B cell (primary cell): ENCODE measurements around the gene CENPX. TPM values are rescaled to one million over a fixed set of nuclear protein-coding genes. Genes with fewer than 3 reads are reported as not detected.

Source experiments
- ATAC-seq: fragments of 200-7000 bp; cut with Tn5 transposase; one replicate; pipeline ENCODE4 v1.10.0; 2021; ENCODE audit warnings: low read depth, mild to moderate bottlenecking, moderate number of reproducible peaks, moderate library complexity
- CTCF ChIA-PET: fragments of 350-600 bp; sonication (Branson Sonifier 250); formaldehyde crosslinking; loops from one replicate; lab custom pipeline; 2021; ENCODE audit warnings: antibody characterized with exemption, inconsistent platforms; lab: Charles Lee
- POLR2A ChIA-PET: fragments of 350-600 bp; sonication (Branson Sonifier 250); formaldehyde crosslinking; loops from one replicate; lab custom pipeline; 2021; ENCODE audit warnings: antibody characterized with exemption; lab: Charles Lee
- DNase-seq: peaks from one replicate; pipeline ENCODE4 v3.0.0; 2013
- H2AFZ ChIP-seq: 2 replicates; pipeline ENCODE4 v1.6.1; 2012; ENCODE audit warnings: mild to moderate bottlenecking, low read depth, low read length; ENCODE audit not compliant: insufficient read depth, poor library complexity, severe bottlenecking
- H3K27ac ChIP-seq, 2 donors: 1 replicate in 1 of 2; 2 replicates in 1 of 2; pipeline ENCODE4 v1.5.1; 2012 to 2013; ENCODE audit warnings: low read length in 2 of 2, mild to moderate bottlenecking in 2 of 2, moderate library complexity in 1 of 2
- H3K27me3 ChIP-seq, 4 experiments: fragments of 200-600 bp in 1 of 4; sonication (generic) in 1 of 4; replicated peaks in 1 of 4; 1 replicate in 2 of 4; 2 replicates in 2 of 4; pipeline versions ENCODE4 v1.6.1 to v1.7.0; 2013 to 2016; ENCODE audit warnings: low read length in 3 of 4, mild to moderate bottlenecking in 2 of 4, mixed read lengths in 1 of 4, moderate library complexity in 1 of 4; ENCODE audit not compliant: insufficient read depth in 4 of 4, control insufficient read depth in 3 of 4; ENCODE audit errors: control extremely low read depth in 1 of 4
- H3K36me3 ChIP-seq, 2 experiments: replicated peaks in 1 of 2; 1 replicate in 1 of 2; 2 replicates in 1 of 2; pipeline versions ENCODE4 v1.6.1 to v1.7.1; 2013; ENCODE audit warnings: low read length in 1 of 2; ENCODE audit not compliant: insufficient read depth in 2 of 2, control insufficient read depth in 1 of 2; ENCODE audit errors: control extremely low read depth in 1 of 2, extremely low read depth in 1 of 2
- H3K4me1 ChIP-seq, 2 donors: fragments of 200-600 bp in 1 of 2; sonication (generic) in 1 of 2; 1 replicate in 1 of 2; 2 replicates in 1 of 2; pipeline versions ENCODE4 v1.5.1 to v1.6.1; 2013 to 2017; ENCODE audit warnings: low read length in 2 of 2; ENCODE audit not compliant: control insufficient read depth in 2 of 2, insufficient read depth in 2 of 2
- H3K4me2 ChIP-seq: replicated peaks from 2 replicates; pipeline ENCODE3; 2012; ENCODE audit warnings: mild to moderate bottlenecking, low read depth, low read length; ENCODE audit not compliant: poor library complexity, severe bottlenecking
- H3K4me3 ChIP-seq, 5 experiments: fragments of 200-600 bp in 1 of 5; sonication (generic) in 1 of 5; 1 replicate in 3 of 5; 2 replicates in 2 of 5; pipeline versions ENCODE4 v1.5.1 to v1.7.0; 2011 to 2016; ENCODE audit warnings: low read length in 4 of 5, mild to moderate bottlenecking in 4 of 5, low read depth in 2 of 5, control low read depth in 1 of 5, moderate library complexity in 1 of 5; ENCODE audit not compliant: insufficient read depth in 1 of 5; ENCODE audit errors: control extremely low read depth in 1 of 5, extremely low read depth in 1 of 5
- H3K79me2 ChIP-seq: fragments of 200-600 bp; sonication (generic); one replicate; pipeline ENCODE4 v1.6.0; 2016; ENCODE audit warnings: low read length; ENCODE audit not compliant: control insufficient read depth, insufficient read depth
- H3K9ac ChIP-seq: fragments of 200-600 bp; sonication (generic); 2 replicates; pipeline ENCODE4 v1.6.1; 2017; ENCODE audit warnings: mild to moderate bottlenecking, low read length, moderate library complexity
- H3K9me3 ChIP-seq, 3 donors: one replicate each; pipeline versions ENCODE4 v1.6.1 to v1.7.1; 2013; ENCODE audit warnings: low read length in 2 of 3; ENCODE audit not compliant: control insufficient read depth in 2 of 3, insufficient read depth in 1 of 3; ENCODE audit errors: control extremely low read depth in 1 of 3
- H4K20me1 ChIP-seq: 2 replicates; pipeline ENCODE4 v1.6.0; 2012; ENCODE audit warnings: mild to moderate bottlenecking, low read length; ENCODE audit not compliant: insufficient read depth, control insufficient read depth, poor library complexity, severe bottlenecking
- H3K27ac Mint-ChIP-seq: one replicate; pipeline ENCODE4 v1.8.0; 2021; ENCODE audit warnings: mixed read lengths
- H3K27me3 Mint-ChIP-seq: one replicate; pipeline ENCODE4 v1.8.0; 2021; ENCODE audit warnings: mixed read lengths
- H3K4me1 Mint-ChIP-seq: one replicate; pipeline ENCODE4 v1.8.0; 2021; ENCODE audit warnings: mixed read lengths
- H3K4me3 Mint-ChIP-seq: one replicate; pipeline ENCODE4 v1.8.0; 2021; ENCODE audit warnings: mixed read lengths
- H3K9me3 Mint-ChIP-seq: one replicate; pipeline ENCODE4 v1.8.0; 2022; ENCODE audit warnings: mixed read lengths; ENCODE audit not compliant: insufficient read depth
- EZH2 ChIP-seq: IDR thresholded peaks from 2 replicates; pipeline ENCODE4 v1.6.1; 2012; ENCODE audit warnings: borderline replicate concordance, low read depth, mild to moderate bottlenecking, moderate library complexity, low read length; ENCODE audit not compliant: insufficient read depth, poor library complexity, severe bottlenecking
- WGBS: methylation state at CpG from one replicate; pipeline ENCODE4 v1.1.5; 2013; ENCODE audit warnings: missing lambda C conversion rate; ENCODE audit not compliant: insufficient coverage; 5-methylcytosine and 5-hydroxymethylcytosine counted together
- intact Hi-C: fragments of 100-400 bp; cut with micrococcal nuclease; formaldehyde crosslinking; loops from one replicate; pipeline ENCODE4 v1.10.0; 2022
- polyA plus RNA-seq: library from polyadenylated mRNA; depleted of rRNA; stranded (reverse); fragments of >200 nt; gene quantifications from 2 replicates; pipeline ENCODE4 v1.2.3, GENCODE V29; 2012
- total RNA-seq, 2 donors: library from RNA; stranded (reverse); fragments of 120-200 nt in 1 of 2; gene quantifications; 1 replicate in 1 of 2; 2 replicates in 1 of 2; pipeline versions ENCODE4 v1.2.3 to v1.2.4, GENCODE V29; 2013 to 2022
- TF ChIP-seq, protein P1 (sequence below): fragments of 200-600 bp; IDR thresholded peaks from one replicate; pipeline ENCODE4 v1.8.0; 2022; ENCODE audit warnings: antibody characterized with exemption, mild to moderate bottlenecking

CENPX gene
- total and polyA plus RNA-seq, 2 donors (not counting 1 experiment from before 2014, with no cell fraction given) = 37.0 to 40.1 TPM

DNA sequence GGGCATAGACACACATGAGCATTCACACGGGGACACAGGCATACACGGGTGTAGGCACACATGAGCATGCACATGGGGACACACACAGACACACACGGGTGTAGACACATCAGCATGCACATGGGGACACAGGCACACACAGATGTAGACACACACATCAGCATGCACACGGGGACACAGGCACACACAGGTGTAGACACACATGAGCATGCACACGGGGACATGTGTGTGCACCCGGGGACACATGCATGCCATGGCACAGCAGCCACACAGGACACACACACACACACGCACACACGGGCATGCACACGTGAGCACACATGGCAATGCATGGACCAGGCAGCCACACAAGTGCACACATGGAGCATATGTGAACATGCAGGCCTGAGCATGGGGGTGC is 20.0 kb upstream of the CENPX start:
- H3K9ac ChIP-seq = no peak overlapping the region
- no peaks in the 10 kb centered on the region for H3K27me3 ChIP-seq
- Mint-ChIP-seq H3K27ac (no peak overlapping the region), H3K4me3 (no peak overlapping the region), H3K27me3 (no peaks in the 10 kb centered on the region), H3K4me1 (peaks cover 11% of the 10 kb centered on the region), H3K9me3 (no peaks in the 10 kb centered on the region)
- ChIA-PET POLR2A (no interaction called here), CTCF (no interaction called here)
- intact Hi-C loops = no loop called here
- no peak overlapping the region for H3K27ac ChIP-seq
- DNase-seq = no peak
- 96% methylated on average over 9 of the region's 9 CpGs for WGBS
- TF ChIP-seq, protein P1, sequence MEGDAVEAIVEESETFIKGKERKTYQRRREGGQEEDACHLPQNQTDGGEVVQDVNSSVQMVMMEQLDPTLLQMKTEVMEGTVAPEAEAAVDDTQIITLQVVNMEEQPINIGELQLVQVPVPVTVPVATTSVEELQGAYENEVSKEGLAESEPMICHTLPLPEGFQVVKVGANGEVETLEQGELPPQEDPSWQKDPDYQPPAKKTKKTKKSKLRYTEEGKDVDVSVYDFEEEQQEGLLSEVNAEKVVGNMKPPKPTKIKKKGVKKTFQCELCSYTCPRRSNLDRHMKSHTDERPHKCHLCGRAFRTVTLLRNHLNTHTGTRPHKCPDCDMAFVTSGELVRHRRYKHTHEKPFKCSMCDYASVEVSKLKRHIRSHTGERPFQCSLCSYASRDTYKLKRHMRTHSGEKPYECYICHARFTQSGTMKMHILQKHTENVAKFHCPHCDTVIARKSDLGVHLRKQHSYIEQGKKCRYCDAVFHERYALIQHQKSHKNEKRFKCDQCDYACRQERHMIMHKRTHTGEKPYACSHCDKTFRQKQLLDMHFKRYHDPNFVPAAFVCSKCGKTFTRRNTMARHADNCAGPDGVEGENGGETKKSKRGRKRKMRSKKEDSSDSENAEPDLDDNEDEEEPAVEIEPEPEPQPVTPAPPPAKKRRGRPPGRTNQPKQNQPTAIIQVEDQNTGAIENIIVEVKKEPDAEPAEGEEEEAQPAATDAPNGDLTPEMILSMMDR = no peak
- TF ChIP-seq EZH2 = no peak
- ATAC-seq = no peak
- H3K4me1 ChIP-seq = peaks cover 5 to 6% of the 10 kb centered on the region in 2 donors
- no peak overlapping the region for H3K4me2 ChIP-seq
- H2AFZ ChIP-seq = no peak overlapping the region
- H3K79me2 ChIP-seq = no peaks in the 10 kb centered on the region
- H3K9me3 ChIP-seq = peaks cover 0 to 2% (median 0%) of the 10 kb centered on the region in 3 donors
- no peaks in the 10 kb centered on the region for H4K20me1 ChIP-seq
- H3K36me3 ChIP-seq = no peaks in the 10 kb centered on the region
- no peak overlapping the region for H3K4me3 ChIP-seq

DNA sequence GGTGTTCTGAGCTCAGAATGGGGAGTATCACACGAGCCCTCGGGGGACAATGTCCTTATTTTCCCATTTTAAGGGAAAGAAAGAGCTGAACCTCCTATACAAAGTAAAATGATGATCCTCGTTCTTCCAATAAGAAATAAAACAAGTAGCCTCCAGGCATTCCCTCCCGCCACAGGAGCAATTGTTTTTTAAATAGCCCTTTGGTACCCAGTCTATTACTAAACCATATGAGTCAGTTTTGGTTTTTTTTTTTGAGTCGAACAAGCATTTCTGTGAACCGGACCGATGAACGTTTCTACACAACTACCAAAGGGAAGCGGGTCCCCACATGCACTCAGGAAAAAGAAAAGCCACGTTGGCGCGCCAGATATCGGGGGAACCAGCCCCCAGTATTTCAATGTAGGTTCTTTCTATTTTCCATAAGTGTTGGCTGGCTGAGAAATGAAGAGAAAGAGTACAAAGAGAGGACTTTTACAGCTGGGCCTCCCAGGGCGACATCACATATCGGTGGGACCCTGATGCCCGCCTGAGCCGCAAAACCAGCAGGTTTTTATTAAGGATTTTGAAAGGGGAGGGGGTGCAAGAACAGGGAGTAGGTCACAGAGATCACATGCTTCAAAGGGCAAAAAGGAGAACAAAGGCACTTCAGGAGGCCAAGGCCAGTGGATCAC is 18.6 kb upstream of the CENPX start:
- Histone ChIP-seq H3K36me3 (no peaks in the 10 kb centered on the region), H3K79me2 (peaks cover 6% of the 10 kb centered on the region), H3K4me2 (no peak overlapping the region), H3K4me3 (no peak overlapping the region), H3K9me3 (peaks cover 0 to 2% (median 0%) of the 10 kb centered on the region in 3 donors), H2AFZ (no peak overlapping the region), H3K9ac (no peak overlapping the region), H3K27ac (no peak overlapping the region), H3K27me3 (no peaks in the 10 kb centered on the region), H3K4me1 (peaks cover 12 to 14% of the 10 kb centered on the region in 2 donors), H4K20me1 (peaks cover 9% of the 10 kb centered on the region)
- DNase-seq = no peak
- Mint-ChIP-seq H3K27me3 (no peaks in the 10 kb centered on the region), H3K4me1 (peaks cover 13% of the 10 kb centered on the region), H3K4me3 (no peak overlapping the region), H3K9me3 (no peaks in the 10 kb centered on the region), H3K27ac (no peak overlapping the region)
- intact Hi-C loops = no loop called here
- ChIA-PET CTCF (interaction anchor here (0.7 kb wide), 1 partner anchor 43 kb away, joined by 3 read pairs; no protein-coding TSS in a partner anchor), POLR2A (interaction anchor here (0.6 kb wide), 1 partner anchor 533 kb away, joined by 6 read pairs; no protein-coding TSS in a partner anchor)
- ATAC-seq = no peak
- TF ChIP-seq, protein P1 = no peak
- no peak for TF ChIP-seq EZH2
- WGBS = 94% methylated on average over 5 of the region's 17 CpGs
